Transverse colon (tissue), 4 donors: ENCODE results near the gene MAGI2.

Experiments
- CTCF ChIP-seq, 5 experiments: fragments of 200-600 bp in 3 of 5; fragments of 450-650 bp in 2 of 5; sonication (generic) in 3 of 5; IDR thresholded peaks; 1 replicate in 2 of 5; 2 replicates in 3 of 5; pipeline ENCODE4 v1.5.1; 2016 to 2017; ENCODE audit warnings: antibody characterized with exemption in 5 of 5, inconsistent platforms in 3 of 5, mild to moderate bottlenecking in 2 of 5, moderate library complexity in 1 of 5
- POLR2AphosphoS5 ChIP-seq, 3 donors: sonication (generic); formaldehyde crosslinking; IDR thresholded peaks; one replicate each; pipeline ENCODE4 v1.6.1; 2016; ENCODE audit warnings: antibody characterized with exemption in 3 of 3

GRCh38 chr7:79216236-79216635 lies 237.2 kb downstream of the MAGI2 start:
- TF ChIP-seq POLR2AphosphoS5 (IDR thresholded peaks at IDR 0.05) (no peak), CTCF (IDR thresholded peaks at IDR 0.05) (no peak)
